Hematopoietic multipotent progenitor cell treated with erythropoietin and hydrocortisone succinate and interleukin-3 and kit ligand, for 8 days (in vitro differentiated cells): ENCODE data around the gene GPR107.

Source experiments
- DNase-seq: peaks from one replicate; pipeline ENCODE4 v3.0.0-alpha.2; 2015

GPR107 gene

GRCh38 chr9:130139251-130139650 is 85.5 kb downstream of the GPR107 start:
- no peak for DNase-seq

- no peak for DNase-seq
Observed at GRCh38 chr9:130140706-130141105, 87.0 kb downstream of the GPR107 start.

GRCh38 chr9:130142056-130142455 is 88.3 kb downstream of the GPR107 start:
- no peak for DNase-seq

DNA sequence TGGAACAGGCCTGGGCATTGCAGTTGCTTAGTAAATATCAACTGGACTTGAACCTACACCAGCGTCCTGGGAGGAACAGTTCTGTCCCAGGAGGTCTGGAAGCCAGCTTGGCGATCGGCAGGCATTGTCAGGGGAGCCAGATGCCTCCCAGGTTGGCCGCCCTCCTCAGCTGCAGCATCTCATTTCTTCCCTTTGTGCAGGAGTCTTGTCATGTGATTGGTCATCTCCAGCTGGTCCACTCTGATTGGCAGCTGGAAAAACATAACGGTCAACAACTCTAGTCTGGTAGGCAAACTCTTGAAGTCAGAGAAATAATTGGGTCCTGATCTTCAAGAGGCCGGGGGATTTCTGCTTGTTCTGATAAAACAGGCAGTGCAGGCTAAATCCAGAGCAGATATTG is 88.9 kb downstream of the GPR107 start:
- no peak for DNase-seq

GRCh38 chr9:130143279-130143893 is 89.7 kb downstream of the GPR107 start:
- no peak for DNase-seq

- DNase-seq, result no peak
Observed at GRCh38 chr9:130143958-130144366, 90.3 kb downstream of the GPR107 start.

- peak; percentile 36 for DNase-seq
Observed at GRCh38 chr9:130144703-130145102, 91.0 kb downstream of the GPR107 start.

DNA sequence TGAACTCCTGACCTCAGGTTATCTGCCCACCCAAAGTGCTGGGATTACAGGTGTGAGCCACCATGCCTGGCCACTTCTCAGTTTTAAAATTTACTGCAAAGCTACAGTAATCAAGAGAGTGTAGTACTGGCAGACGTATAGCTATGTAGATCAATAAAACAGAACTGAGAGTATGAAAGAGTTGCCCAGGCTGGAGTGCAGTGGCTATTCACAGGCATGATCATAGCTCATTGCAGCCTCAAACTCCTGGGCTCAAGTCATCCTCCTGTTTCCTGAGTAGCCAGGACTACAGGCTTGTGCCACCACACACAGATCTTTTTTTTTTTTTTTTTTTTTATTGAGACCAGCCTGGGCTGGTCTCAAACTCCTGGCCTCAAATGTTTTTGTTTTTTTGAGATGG is 92.0 kb downstream of the GPR107 start:
- DNase-seq, result no peak

- no peak for DNase-seq
Observed at GRCh38 chr9:130147198-130147597, 93.5 kb downstream of the GPR107 start.

DNA sequence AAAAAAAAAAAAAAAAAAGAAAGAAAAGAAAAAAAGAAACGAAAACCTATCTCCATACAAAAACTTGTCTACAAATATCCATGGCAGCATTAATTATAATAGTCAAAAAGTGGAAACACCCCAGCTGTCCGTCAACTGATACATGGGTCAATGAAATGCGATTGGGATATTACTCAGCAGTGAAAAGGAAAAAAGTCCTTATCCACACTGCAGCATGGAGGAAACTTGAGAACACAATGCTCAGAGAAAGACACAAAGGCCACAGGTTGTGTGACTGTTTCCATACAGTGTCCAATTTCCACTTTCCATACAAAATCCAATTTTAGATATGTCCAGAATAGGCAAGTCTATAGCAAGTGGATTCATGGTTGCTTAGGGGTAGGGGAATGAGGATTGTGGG is 94.2 kb downstream of the GPR107 start:
- DNase-seq, result no peak

DNA sequence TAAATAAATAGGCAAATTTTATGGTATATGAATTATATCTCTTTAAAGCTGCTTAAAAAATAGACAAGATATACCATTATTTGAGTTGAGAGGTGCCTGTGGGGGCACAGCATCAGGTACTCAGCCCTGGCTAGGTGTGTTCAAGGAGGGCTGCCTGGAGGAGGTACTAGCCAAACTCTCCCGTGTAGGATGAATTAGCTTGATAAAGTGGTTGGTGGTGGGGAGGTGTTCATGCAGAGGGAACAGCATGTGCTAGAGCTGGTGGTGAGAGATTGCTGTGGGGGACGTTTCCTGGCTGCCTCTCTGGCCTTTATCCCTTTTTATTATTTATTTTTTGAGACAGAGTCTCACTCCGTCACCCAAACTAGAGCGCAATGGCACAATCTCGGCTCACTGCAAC is 95.3 kb downstream of the GPR107 start:
- DNase-seq, result no peak

DNA sequence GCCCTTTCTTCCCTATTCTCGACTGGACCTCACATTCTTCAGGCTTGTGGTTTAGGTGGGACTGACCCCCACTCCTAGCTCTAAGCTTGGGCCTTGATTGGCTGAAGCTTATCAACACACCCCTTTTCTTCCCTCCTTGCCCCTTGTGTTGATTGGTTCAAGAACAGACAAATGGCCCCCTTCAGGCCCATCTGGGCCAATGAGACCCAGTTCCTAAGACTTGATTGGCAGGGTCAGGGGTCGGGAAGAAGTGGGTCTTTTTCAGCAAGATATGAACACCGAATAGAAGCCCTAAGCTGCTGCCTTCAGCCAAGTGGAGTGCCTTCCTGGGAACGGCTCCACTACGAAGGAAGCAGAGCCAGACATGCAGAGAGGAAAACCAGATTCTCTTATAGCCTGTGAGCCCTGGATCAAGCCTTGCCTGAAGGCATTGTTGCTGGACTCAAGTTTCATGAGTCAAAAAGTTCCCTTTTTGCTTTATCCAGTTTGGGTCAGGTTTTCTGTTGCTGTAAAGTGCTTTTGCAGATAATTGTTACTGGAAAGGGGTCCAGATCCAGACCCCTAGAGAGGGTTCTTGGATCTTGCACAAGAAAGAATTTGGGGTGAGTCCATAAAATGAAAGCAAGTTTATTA is 96.1 kb downstream of the GPR107 start:
- DNase-seq, result no peak

DNA sequence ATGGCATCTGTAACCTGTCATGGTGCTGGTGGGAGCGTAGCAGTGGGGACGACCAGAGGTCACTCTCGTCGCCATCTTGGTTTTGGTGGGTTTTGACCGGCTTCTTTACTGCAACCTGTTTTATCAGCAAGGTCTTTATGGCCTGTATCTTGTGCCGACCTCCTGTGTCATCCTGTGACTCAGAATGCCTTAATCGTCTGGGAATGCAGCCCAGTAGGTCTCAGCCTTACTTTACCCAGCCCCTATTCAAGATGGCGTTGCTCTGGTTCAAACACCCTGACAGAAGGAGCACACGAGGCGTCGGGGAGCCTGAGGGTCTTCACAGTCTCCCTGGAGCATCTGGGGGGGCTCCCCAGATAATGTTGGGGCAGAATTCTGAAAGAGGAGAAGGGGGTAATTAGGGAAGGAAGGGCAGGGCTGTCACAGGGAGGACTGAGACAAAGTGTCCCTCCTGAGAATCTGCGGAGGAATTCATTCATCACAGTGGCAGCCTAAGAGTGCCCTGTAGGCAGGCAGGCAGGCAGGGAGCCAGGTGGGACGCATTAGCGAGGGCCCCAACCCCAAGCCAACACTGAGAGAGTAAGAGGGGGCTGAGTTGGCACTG is 97.2 kb downstream of the GPR107 start:
- DNase-seq, result no peak

DNA sequence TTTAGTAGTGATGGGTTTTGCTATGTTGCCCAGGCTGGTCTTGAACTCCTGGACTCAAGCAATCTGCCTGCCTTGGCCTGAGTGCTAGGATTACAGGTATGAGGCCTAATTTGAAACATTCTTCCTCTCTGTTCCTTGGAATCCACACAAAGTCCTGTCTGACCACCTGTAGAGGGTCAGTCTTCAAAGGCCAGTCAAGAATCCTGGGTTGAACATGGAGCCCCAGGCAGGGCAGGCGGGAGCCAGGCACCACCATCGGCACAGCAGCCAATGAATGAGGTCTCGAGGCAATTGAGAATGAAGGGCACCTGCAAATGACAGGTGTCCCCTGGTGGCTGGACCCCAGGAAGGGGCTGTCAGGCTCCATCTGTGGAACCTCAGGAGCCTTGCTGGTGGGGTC is 101.1 kb downstream of the GPR107 start:
- DNase-seq, result no peak

DNA sequence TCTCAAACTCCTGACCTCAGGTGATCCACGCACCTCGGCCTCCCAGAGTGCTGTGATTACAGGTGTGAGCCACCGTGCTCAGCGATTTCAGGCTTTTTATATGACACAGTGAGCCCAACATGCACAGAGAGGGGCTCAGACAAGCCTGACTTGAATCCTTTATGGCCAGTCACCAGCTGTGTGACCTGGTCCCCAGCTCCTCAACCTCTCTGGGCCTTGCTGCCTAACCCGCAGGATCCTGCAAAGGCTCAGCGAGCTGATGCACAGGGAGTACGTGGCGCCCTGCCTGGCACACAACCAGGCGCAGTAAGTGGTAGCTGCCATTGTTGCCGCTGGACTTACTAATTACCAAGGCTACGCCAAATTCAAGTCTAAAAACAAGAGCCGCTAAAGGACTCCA is 101.9 kb downstream of the GPR107 start:
- no peak for DNase-seq

GRCh38 chr9:130156672-130157071 is 103.0 kb downstream of the GPR107 start:
- DNase-seq, result no peak

GRCh38 chr9:130157079-130157478 is 103.4 kb downstream of the GPR107 start:
- DNase-seq, result no peak

DNA sequence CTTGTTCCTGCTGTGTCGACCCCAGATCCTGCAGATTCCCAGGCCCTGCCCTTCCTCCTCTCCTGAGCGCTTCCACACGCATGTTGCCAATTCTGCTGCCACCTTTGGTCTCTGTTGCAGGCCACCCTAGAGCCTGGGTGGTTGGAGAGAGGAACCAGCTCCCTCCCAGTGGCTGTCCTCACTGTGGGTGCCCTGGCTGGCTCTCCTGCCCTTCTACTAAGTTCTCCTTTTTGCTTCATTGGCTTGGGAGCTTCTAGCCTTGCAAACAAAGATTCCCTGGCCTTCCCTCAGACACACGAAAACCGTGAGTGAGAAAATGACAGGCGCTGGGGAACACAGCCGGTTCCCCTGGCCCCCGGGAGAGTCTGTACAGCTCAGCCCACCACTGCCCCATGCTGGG is 104.3 kb downstream of the GPR107 start:
- DNase-seq, result no peak

DNA sequence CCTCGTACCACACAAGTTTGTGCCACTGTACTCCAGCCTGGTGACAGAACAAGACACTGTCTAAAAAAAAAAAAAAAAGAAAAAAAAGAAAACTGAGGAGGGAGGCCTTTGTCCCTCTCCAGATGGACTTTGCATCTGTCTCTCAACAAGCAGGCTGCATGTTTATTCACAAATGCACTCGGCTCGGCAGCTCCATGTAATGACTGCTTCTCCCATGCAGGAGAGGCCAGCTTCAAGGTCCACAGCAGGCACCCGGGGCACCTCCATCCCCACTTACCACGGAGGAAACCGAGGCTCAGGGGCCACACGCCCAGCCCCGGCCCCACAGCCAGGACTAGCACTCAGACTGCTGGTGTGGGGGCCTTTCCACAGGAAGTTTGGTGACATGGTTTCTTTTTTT is 105.4 kb downstream of the GPR107 start:
- no peak for DNase-seq

DNA sequence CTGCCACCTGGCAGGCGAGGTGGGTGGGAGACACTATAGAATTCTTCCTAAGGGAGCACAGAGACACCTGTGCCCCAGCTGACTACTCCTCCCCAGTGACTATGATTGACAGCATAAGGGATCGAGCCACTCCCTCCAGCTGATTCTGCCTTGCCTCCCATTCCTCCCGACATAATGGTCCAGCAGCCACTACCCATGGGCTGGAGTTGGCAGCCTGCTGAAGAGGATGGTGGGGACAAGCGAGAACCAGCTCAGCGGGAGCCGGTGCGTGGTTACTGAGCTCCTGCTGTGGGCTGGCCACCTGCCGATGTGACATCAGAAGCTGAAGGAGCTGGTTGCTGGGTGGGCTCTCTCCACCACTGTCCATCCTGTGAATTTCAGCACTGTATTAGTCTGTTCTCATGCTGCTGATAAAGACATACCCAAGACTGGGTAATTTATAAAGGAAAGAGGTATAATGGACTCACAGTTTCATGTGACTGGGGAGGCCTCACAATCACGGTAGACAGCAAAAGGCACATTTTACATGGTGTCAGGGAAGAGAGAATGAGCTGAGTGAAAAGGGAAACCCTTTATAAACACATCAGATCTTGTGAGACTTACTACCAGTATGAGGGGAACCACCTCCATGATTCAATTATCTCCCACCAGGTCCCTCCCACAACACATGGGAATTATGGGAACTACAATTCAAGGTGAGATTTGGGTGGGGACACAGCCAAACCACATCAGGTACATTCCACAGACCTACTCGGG is 106.4 kb downstream of the GPR107 start:
- no peak for DNase-seq

DNA sequence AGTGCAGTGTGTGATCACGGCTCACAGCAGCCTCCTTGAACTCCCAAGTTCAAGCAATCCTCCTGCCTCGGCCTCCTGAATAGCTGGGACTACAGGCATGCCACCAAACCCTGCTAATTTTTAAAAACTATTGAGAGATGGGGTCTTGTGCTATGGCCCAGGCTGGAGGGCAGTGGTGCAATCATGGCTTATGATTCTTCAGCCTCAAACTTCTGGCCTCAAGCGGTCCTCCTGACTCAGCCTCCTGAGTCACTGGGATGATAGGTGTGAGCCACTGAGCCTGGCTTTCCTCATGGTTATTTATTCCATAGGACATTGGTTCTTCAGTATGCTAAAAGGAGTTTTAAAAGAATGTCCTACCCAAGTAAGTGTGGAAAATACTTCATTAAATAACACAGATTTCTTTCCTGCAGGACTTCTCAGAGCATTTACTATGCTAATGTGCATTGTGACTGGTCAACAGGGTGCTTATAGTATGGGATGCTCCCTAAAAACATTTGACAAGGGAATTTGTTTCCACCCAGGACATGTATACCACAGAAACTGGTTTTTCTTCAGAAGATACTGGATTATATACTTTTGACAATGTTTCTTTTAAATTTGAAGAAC is 107.3 kb downstream of the GPR107 start:
- DNase-seq, result no peak

DNA sequence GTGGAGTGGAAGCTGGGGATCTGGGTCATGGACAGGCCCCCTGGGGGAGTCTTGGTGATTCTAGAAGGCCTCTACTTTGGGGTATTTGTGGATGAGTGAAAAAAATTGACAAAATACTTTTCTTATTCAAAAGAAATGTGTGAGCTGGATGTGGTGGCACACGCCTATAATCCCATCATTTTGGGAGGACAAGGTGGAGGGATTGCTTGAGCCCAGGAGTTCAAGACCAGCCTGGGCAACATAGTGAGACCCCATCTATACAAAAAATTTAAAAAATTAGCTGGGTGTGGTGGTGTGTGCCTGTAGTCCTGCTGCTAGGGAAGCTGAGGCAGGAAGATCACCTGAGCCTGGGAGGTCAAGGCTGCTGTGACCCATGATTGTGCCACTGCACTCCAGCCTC is 111.9 kb downstream of the GPR107 start:
- no peak for DNase-seq

GRCh38 chr9:130166399-130166798 is 112.7 kb downstream of the GPR107 start:
- DNase-seq, result no peak

GRCh38 chr9:130167927-130168326 is 114.2 kb downstream of the GPR107 start:
- DNase-seq, result no peak
